Uterus (tissue), 2 donors: ENCODE results near the gene MAMDC2.

Source experiments
- CTCF ChIP-seq, 4 experiments: fragments of 200-600 bp in 2 of 4; fragments of 450-650 bp in 2 of 4; sonication (generic) in 2 of 4; IDR thresholded peaks; one replicate each; pipeline ENCODE4 v1.5.1; 2016 to 2019; ENCODE audit warnings: antibody characterized with exemption in 4 of 4, mild to moderate bottlenecking in 2 of 4, moderate library complexity in 1 of 4
- POLR2A ChIP-seq, 2 donors: fragments of 450-650 bp; IDR thresholded peaks; one replicate each; pipeline ENCODE4 v1.6.1; 2016; ENCODE audit warnings: antibody characterized with exemption in 2 of 2, mild to moderate bottlenecking in 1 of 2, moderate library complexity in 1 of 2

DNA sequence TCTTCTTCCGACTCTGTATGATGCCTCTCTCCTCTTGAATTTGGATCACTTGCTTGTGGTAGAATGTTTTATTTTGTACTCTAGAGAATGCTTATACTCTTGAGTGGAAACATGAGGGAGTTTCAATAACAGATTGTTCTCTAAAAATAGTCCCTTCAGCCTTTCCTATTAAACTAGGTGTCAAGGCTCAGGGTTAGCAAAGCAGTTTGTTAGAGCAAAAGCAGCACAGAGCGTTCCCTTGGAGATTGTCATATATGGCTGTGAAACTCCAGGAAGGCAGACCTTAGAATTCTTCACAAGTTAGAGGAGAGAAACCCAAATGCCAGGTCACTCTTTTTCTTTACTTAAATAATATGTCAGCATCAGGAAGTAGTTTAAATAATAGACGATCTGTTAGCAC, 33.0 kb downstream of the MAMDC2 start:
- TF ChIP-seq POLR2A (IDR thresholded peaks at IDR 0.05) (no peak), CTCF (IDR thresholded peaks at IDR 0.05) (no peak)
